HG02678 (cell line): ENCODE measurements around the gene PUM1.
"Not testable (repeated sequence)": the region's sequence is repeated elsewhere in the genome, so short reads cannot be mapped to it uniquely, and the experiment has no call there.

ENCODE experiments used
- ATAC-seq: cut with Tn5 transposase; IDR thresholded peaks from one replicate; pipeline ENCODE4 v1.9.1; 2021; ENCODE audit warnings: mild to moderate bottlenecking, moderate library complexity; ENCODE audit not compliant: unreplicated experiment

The PUM1 gene

DNA sequence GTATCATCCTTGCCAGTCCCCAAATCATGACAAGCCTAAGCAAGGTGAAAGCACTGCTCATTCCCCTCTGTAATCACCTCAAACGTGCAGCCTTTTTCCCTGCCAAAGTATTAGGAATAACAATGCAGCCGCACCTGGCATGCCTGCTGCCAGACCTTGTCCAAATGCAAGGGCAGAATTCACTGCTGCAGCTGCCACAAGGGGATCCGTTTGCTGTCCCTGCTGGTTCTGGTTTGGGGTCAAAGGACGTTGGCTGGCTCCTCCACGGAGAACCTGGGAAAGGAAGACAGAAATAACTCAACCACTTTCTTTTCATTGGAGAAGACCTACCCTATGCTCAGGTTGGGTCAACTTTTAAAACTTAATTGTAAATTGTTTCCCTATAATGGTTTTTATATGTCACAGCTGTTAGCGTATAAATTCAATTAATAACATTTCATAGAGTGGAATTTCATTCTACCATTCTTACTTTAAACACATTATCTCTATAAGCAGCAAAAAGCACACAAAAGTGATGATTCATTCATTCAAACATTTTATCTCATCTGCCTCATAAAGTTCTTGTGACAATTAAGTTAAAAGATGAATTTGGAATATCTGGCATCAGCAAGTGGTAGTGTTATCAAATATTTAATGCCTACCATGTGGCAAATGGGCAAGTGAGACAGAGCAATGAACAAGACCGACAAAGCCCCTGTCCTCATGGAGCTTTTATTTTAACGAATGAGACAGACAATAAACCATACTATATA lies 97.1 kb downstream of the PUM1 start:
- no peak for ATAC-seq

DNA sequence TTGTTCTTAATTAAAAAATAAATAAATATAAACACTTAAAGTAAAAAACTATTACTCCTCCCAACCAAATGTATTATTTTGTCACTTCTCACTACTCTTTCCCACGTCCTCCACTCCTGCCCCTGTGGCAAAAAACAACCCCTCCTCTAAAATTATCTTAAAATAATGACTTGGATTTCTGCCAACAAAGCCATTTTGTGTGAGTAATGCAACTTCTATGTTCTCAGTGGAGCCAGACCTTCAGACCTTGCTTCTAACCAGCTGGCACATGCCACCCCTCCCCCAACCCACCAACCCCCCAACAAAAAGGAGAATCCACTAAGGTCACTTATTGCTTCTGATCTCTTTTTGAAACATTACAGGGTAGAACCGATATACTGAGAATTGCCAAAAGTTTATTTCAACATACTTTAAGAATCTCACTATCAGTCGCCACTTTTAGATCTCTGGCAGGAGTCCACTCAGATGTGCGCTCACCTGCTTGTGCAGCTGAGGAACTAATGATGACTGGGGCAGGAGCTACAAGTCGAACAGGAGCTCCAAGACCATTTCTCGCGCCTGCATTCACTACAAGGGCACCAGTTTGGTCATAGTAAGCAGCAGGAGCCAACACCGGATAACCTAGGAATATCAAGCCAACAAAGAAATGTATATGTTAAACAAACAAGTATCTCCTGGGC lies 98.7 kb downstream of the PUM1 start:
- no peak for ATAC-seq

DNA sequence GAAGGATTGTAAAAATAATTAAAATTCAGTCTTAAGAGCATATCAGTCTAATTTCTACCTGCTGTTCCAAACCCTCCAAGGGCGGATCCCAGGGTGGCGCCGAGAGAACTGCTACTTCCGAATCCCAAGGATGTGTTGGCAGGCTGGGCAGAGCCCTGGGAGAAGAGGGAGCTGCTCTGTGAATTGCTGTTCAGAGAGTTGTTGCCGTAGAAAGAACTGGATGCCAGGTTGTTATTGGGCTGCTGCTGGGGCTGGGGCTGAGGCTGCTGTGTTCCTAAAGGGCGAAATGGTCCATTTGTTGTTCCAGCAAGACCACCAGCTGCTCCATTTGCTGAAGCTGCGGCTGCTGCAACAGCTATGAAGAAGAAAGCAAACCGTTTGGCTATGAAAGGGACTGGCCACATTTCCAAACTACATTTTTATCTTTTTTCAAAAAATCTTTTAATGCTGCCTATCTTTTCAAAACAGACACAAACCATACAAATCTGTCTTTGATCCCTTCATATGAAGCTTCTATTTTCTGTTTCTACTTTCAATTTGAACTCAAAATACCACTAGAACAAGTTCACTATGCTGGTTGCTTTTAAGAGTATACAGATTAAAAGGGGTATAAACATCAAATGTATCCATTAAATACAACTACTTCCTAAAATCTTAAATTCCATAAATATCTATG lies 99.5 kb downstream of the PUM1 start:
- no peak for ATAC-seq

DNA sequence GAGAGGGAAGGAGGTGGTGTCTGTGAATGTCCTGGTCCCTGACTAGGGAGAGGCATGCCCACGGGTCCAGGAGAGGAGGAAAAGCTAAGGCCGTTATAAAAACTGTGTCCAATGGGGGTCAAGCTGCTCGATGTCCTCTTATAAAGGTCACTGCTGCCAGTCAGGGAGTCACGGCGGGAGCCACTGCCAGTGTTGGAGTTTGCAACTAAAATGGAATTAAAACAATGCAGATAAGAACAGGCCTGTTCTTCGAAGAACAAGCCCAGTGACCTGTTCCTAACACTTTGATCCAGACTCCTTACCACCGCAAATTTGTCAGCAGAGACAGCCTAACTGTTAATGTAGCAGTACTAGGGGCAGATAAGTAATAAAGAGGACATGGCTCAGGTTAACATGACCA lies 100.8 kb downstream of the PUM1 start:
- ATAC-seq, result no peak

DNA sequence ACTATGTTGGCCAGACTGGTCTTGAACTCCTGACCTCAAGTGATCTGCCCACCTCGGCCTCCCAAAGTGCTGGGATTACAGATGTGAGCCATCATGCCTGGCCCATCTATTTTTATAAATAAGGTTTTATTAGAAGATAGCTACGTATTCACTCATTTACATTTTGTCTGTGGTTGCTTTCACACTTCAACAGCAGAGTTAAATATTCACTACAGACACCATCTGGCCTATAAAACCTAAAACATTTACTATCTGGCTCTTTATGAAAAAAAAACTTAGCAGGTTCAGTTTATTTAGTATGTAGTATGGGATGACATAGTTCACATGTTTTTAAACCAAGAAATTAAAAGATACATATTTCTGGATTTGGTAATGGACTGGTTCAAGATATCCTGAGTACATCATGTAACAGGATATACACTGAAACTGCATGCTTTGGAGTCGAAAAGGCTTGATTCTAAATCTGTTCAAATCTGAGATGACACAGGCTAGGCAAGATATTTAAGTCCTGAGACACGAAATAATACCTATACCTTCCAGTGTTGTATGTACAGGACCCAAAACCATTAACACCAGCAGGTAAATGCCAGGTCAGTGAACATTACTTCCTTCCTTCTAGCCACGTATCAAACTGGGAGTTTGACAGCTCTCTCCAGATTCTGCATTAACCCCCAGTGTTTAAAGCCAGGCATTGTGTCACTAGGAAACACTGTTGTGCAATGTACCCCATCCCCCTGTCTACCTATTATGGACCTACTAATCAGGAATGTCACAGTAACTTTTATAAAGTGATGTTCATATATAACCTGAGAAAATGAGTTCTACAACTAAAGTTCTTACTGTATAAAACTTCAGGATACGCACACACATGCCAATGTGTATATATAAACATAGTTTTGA lies 102.7 kb downstream of the PUM1 start:
- no peak for ATAC-seq

DNA sequence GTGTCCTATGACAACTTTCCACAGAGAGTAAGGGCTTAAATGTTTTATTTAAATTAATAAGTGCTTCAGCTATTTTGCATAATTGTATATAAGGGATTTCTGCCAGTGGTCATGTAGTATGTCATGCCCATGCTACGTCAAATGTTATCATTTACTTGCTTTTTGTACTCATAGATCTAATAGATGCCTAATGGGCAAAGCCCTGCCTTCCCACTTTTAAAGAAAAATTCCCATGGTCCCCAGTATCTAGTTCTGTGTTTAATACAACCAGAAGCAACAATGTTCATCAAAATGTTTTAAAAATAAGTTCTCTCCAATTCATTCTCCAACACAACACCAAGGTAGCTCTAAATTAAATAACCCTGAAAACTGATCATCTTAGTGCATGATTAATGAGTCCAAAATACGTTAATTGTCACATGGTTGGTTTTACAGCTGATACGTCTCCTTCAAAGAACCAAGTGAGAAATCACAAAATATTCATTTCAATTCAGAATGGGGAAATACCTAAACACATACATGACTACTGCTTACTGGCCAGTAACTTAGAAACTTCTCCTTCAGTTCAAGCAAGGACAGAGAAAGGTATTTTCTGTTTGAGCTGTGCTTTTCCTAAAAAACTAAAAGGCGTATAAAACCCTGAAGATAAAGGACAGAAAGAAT lies 107.8 kb downstream of the PUM1 start:
- no peak for ATAC-seq

DNA sequence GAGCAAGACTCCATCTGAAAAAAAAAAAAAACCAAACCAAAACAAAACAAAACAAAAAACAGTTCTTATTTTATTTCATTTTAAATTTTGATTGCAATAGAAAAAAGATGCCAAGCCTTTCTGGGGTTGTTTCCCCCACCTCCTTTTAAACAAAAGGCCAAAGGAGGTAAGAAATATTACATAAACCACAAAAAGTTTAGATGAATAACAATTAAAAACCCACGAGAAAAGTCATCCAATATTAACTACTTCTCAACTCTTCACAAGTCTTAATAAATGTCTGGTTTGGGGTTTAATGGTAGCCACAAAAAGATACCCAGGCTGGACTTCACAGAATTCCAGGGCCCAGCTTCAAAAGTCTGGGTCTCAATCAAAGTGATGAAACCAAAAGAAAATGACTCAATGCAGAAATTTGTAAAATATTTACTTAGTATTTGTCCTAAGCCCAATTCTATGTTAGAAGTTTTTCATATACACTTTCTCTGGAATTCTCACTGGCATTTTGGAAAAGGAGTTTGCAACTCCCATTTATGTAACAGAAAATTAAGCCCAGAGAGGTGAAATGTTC lies 110.0 kb downstream of the PUM1 start:
- ATAC-seq, result no peak

DNA sequence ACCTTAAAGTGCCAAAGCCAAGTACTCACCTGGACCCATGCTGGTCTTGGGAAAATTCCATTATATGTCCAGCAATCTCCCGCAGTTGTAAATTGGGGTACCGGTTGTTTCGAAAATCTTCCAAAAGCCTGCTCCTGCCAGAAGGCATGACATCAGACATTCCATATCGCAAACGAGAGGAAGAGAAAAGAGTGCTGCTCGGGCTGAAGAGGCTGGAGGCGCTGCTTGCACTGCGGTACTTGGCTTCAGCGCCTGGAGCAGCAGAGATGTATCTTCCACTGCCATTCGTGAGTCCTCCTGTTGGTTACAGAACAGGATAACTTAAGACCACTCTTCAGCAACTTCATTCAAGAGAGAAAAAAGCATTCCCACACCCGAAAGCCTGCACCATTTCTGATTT lies 111.8 kb downstream of the PUM1 start:
- no peak for ATAC-seq

DNA sequence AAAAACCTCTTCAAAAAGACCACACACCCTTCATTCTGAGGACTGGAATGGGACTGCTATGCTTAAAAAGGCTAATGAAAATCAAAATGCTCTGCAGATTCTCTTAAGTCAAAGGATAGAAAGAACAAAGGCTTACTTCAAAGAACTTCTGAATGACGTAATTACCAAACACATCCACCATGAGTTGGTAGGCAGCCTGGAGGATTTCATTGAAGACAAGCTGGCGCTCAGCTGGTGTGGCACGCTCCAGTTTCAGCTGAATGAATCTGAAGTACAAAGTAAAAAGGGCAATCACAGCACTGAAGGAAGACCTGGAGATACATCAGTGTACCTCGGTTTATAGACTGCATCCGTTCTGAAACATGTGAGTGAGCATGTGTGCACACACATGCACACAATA lies 113.4 kb downstream of the PUM1 start:
- no peak for ATAC-seq

DNA sequence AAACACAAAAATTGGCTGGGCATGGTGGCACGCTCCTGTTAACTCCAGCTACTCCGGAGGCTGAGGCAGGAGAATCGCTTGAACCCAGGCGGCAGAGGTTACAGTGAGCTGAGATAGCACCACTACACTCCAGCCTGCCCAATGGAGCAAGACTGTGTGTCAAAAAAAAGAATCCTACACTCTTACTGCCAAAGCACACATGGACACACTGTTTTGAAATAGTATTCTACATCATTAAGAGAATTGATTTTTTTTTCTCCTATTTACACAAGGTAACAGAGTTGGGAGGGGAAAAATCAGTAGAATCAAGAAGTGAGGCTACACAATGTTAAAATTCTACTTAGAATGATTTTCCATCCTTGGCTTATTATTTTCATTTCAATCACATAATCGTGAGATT lies 114.8 kb downstream of the PUM1 start:
- no peak for ATAC-seq

DNA sequence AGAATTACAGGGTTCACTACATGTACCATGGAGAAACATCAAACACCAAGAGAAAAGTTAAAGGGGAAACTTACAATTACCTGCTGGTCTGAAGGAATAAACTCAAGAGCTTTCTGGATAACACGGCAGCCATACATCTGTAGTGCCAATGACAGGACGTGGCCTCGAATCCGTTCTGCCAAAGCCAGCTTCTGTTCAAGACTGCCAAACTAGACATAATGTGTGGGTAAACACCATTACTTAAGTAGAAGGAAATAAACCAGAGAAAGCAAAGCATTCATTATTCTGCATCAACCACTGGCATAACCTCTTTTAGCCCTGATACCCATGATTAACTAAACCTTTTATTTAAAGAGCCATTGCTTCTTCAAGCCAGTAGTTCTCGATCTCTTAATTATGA lies 115.5 kb downstream of the PUM1 start:
- ATAC-seq, result no peak

DNA sequence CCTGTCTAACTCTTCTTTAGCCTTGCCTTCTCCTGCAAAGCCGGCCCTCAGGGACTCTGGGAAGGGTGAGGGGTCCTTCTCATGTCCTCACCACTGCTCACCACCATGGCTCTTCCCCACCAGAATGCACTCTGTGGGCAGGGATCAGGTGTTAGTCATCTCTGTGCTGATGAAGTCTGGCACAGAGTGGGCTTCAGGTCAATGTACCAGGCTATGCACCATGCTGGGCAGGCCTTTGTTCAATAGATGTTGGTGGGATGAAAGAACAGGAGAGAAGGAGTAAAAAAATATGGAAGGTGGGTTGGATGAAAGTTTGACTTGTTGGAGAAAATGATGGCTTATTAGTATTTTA lies 116.1 kb downstream of the PUM1 start:
- not testable (repeated sequence) for ATAC-seq

DNA sequence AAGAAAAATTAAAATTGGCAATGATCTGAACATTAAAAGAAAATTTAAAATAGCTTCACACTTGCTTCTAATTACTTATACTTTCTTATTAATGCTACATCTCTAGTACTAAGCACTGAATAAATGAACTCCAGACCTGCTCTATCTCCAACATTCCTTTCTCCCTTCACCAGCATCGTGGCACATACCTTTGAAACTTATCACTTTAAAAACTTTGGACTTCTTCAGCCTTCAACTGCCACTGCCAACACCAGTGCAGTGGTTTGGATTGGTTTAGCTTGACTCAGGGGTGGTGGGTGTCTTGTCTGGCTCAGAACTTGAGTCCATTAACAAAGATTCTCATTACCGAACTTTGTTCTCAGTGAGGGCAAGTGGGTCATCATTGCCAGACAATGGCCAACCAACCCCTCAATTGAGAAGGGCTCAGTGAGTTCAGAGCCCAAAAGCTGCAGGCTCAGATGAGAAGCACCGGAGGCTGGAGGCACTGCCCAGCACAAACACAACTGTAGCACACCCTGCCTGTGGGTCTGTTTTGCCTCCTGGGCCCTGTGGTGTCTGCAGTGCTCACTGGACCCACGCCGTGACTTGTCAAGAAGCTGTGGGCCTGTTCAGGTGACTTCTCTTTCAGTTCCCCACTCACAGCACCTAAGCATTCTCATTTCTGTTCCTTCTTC lies 116.6 kb downstream of the PUM1 start:
- ATAC-seq, result not testable (repeated sequence)

DNA sequence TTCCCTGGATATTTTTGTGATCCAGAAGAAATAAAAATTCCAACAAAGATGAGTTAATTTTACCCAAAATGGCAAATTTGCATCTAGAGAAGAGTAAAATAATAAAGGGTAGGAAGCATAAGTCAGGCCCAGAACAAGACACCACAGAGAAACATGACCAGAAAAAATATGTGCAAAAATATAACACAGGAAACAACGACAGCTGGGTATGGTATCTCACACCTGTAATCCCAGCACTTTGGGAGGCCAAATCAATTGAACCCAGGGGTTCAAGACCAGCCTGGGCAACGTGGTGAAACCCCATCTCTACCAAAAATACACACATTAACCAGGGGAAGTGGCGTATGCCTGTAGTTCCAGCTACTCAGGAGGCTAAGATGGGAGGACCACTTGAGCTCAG lies 117.2 kb downstream of the PUM1 start:
- no peak for ATAC-seq

DNA sequence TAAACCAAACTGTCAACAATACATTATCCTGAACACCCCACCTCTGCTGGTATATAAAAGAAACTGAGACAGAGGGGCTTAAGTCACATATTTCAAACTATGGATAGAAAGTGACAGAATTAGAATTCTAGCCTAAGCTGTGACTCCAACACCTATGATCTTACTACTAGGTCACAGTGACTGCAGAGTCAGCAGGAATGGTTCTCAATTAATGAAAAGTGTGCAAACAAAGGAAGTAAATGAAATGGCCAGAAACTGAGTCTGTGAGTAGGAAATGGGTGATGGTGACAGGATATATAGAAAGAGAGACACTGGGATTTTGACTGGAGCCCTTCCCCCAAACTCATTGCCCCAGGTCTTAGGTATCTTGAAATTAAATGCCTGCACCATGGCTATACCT lies 118.3 kb downstream of the PUM1 start:
- no peak for ATAC-seq

DNA sequence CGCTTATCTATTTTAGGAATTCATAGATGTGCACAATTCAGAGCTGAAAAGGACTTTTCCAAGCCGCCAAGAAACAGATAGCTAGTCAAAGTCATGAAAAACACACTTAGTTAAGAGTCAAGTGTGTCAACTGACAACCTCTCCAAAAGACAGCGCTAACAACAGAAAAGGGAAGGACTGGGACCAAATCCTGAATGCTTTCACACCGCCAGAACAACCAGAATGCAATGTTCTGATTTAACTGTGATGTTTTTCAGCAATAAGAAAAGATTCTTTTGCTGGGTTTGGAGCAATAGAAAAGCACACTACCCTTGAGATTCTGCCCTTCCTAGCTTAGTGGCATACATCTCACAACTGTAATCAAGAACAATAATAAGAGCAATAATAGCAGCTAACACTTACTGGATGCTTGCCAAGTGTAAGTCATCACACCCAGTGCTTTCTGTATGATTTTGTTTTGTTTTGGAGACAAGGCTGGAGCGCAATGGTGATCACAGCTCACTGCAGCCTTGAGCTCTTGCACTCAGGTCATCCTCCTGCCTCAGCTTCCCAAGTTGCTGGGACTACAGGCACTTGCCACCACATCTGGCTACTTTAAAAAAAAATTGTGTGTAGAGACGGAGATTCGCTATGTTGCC lies 123.1 kb downstream of the PUM1 start:
- no peak for ATAC-seq

DNA sequence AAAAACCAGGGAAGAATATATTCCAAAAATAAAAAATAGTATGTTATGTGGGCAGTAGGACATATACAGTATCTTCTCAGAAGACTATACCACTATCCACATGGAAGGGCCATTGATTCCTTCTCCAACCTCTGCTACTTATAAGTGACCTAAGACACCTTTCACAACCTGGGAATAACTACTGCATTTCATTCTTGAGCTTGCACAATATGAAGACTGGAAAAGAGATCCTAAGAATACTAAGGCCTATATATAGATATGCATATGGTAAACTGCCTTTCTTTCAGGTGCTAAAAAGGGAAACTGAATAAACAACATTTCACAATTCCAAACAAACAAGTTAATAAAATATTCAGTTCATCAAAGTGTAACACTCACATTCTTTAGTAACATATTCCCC lies 125.0 kb downstream of the PUM1 start:
- ATAC-seq, result no peak

DNA sequence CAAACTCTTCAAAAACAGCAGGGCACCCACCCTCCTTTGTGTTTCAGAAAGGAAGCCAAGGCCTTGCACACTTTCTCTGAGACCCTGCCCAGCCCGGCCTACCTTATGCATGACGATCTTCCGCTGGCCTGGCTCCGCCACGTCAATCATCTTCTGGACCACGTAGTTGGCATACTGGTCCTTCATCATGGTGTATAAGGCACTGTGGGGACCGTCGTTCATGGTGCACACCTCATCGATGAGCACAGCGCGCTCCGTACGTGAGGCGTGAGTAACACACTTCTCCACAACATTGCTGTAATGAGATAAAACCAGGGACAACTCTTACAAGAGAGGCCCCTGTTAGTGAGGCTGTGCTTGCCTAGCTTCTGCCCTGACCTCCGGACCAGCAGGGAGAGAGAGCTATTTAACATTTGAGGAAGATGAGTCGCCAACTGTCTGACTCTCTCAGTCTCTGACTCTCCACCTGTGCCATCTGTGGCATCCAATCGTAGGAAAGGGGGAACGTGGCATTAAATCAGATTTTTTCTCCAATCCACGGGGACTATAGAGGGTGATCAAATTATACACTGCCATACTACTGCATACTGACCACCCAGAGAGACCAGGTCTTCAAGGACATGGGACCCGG lies 128.9 kb downstream of the PUM1 start:
- ATAC-seq, result no peak

DNA sequence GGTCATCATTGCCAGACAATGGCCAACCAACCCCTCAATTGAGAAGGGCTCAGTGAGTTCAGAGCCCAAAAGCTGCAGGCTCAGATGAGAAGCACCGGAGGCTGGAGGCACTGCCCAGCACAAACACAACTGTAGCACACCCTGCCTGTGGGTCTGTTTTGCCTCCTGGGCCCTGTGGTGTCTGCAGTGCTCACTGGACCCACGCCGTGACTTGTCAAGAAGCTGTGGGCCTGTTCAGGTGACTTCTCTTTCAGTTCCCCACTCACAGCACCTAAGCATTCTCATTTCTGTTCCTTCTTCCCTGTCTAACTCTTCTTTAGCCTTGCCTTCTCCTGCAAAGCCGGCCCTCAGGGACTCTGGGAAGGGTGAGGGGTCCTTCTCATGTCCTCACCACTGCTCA lies 129.8 kb downstream of the PUM1 start:
- not testable (repeated sequence) for ATAC-seq
